HS-5 (cell line): ENCODE data around the gene LZTS2.

Experiments
- DNase-seq: peaks from one replicate; pipeline ENCODE4 v3.0.0-alpha.2; 2012; ENCODE audit warnings: low read depth

LZTS2 gene

DNA sequence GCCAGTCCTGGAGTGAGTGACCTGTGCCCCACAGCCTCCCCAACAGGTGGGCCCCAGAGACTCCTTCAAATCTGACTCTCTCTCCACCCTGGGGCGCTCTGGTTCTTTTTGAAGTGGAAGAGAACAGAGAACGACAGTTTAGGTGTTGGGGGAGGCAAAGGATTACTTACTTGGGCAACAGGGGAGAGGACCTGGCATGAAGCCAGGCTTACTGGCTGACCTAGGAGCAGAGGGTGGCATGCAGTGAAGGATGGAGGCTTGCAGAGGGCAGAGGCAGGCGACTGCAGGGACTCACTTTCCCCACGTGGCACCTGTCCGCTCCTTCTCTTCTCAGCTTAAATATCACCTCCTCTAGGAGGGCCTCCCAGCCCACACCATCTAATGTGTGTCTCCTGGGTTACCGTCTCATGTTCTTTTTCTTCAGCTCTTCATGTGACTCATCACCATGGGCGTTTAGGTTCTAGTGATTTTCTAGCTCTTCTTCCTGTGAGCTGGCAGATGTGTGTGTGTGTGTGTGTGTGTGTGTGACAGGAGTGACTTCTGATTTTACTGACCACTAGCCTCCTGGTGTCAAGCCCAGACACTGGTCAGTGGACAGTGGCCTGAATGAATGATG lies 15.5 kb downstream of the LZTS2 start:
- DNase-seq, result no peak

DNA sequence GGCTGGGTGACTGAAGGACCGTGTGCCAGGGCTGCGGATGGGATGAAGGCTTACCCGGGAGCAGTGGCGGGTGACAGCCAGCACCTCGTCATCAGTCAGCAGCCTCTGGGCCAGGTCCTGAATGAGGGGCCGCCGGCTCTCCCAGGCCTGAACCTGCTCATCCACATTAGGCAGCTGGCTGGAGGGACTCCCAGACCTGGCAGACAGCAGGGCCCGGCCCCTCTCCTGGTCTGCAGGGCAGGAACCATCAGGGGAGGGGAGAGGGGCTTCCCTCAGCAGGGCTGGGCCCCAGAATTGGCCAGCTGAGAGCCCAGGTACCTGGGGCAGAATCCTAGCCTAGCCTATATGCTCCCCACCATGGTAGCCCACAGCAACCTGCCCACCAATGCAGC lies 16.0 kb downstream of the LZTS2 start:
- no peak for DNase-seq

DNA sequence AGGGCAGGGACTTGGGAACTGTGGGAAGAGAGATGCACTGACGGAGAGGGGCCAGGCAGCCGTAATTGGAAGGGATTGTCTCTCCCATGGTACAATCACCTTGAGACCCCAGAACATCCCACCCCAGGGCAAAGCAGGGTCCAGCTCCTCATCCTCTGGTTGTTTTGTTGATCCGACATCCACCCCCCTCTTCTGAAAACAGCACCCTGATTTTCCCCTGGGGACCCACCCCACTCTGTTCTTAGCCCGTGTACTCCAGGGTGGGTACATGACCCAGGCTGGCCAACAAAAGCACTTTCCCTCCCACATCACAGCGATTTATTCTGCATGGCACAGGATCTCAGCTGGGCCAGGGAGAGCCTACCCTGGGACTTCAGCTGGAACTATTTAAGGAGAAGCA lies 17.2 kb downstream of the LZTS2 start:
- no peak for DNase-seq

DNA sequence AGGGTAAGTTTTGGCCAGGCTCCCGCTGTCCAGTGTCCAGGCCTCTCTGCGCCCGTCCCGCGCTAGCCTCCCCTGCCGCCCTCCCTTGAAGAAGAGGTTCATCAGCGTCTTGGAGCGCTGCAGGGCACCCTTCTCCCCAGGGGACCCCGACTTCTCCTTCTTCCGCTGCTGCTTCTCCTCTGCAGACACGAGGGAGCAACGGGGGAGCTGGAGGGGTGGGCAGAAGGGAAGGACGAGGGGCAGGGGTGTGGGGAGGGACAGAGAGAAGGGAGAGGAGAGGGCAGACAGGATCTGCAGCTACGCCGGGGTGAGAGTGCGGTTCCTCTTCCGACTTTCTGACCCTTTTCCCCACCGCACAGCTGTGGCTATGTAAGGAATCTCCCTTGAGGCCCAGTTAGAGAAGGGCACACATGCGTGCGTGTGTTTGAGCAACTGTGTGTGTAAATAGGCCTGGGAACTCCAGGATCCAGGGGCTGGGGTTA lies 18.6 kb downstream of the LZTS2 start:
- no peak for DNase-seq

DNA sequence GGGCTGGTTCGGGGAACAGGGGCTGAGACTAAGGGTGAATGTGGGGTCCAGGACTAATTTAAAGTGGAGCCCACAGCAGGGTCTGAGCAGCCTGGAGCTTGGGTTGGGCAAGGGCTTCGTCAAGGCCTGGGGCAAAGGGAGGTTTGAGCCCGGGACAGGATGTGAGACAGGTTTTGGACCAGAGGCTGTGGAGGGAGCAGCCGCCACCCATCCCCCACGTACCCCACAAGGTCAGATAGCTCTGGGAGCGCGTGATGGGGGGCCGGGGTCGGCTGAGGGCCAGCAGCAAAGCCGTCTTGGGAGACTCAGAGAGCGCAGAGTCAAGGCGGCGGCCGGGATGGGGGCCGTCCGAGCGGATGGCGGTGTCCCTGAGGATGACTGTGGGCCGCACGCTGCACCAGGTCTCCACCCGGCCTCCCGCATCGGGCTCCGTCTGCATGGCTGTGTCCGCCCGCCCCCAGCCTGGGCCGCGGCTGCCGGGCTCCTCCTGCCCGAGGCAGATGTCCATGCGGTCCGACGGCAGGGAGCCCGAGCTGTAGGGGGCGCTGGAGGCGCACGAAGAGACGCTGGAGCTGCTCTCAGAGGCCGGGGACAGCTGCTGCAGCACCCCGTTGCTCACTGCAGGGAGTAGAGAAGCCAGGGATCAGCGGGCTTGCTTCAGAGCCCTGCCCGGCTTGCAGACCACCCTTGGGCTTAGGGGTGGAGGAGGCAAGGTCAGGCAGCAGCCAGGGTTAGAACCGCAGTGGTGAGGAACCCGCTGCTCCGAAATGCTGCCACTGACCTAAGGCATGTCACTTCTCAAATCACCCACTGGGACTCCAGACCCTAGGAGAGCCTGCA lies 19.2 kb downstream of the LZTS2 start:
- DNase-seq, result no peak

- no peak for DNase-seq
Measured at GRCh38 chr10:101019440-101019703, 19.8 kb downstream of the LZTS2 start.

- no peak for DNase-seq
Measured at GRCh38 chr10:101020427-101021075, 20.9 kb downstream of the LZTS2 start.

GRCh38 chr10:101021239-101021638 lies 21.6 kb downstream of the LZTS2 start:
- no peak for DNase-seq

- no peak for DNase-seq
Measured at GRCh38 chr10:101021692-101022251, 22.2 kb downstream of the LZTS2 start.

DNA sequence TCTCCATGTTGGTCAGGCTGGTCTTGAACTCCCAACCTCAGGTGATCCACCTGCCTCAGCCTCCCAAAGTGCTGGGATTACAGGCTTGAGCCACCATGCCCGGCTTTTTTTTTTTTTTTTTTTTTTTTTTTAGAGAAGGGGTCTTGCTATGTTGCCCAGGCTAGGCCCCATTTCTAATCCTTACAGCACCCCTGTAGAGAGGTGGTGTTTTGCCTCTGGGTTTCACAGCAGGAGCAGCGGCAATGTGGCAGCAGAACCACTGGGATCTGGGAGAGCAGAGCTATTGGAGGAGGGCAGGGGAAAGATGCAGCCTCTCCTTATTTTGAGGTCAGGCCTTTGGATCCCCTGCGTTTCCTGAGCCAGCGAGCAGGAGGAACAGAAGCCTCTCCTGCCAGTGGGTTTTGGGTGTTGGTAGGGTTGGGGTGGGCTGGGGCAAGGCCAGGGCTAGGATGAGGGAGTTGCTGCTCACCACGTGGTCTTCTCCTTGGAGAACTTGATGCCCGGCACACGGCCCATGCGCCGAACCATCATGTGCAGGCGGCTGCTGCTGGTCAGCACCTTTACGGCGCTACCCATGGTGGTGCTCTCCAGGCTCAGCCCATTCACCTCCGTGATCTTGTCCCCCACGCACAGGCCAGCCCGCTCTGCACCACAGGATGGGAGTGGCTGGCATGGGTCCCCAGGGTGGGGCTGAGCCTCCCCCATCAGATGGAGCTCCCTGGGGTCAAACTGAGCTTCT lies 23.5 kb downstream of the LZTS2 start:
- no peak for DNase-seq

DNA sequence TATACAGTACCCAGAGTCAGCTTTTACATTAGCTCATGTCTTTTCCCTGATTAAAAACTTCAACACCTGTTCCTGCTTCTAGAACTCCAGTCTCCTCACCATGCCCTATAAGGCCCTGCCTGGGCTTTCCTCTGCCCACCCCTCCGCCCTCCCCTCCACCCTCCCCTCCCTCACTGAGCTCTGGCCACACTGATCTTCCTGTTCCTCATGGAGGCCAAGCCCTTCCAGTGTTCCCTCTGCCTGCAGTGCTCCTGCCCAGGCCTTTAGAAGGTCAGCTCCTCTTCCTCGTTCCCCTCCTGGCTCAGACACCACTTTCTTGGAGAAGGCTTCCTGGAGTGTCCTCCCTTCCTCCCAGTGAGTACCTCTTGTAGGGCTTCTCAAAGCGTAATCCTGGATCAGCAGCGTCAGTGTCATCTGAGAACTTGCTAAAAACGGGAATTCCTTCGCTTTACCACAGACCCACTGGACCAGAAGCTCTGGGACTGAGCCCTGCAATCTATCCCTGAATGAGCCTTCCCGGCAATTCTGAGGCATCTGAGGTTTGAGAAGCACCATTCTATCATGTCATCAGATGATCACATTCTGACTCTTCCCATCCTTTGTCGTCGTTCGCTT lies 27.6 kb downstream of the LZTS2 start:
- DNase-seq, result no peak

- no peak for DNase-seq
Measured at GRCh38 chr10:101028446-101029337, 29.1 kb downstream of the LZTS2 start.

- no peak for DNase-seq
Measured at GRCh38 chr10:101029520-101030295, 30.1 kb downstream of the LZTS2 start.

GRCh38 chr10:101030496-101031127 lies 31.0 kb downstream of the LZTS2 start:
- DNase-seq, result no peak

GRCh38 chr10:101031128-101031795 lies 31.7 kb downstream of the LZTS2 start, which contains the start of the genes PDZD7 and SFXN3:
TSS of gene PDZD7 (minus strand) at chr10:101031129. CDS start at chr10:101030219, 910 bp downstream.
TSS of gene SFXN3 (plus strand) at chr10:101031234. CDS start at chr10:101034695, 3,461 bp downstream.
- peak; percentile 58 for DNase-seq

DNA sequence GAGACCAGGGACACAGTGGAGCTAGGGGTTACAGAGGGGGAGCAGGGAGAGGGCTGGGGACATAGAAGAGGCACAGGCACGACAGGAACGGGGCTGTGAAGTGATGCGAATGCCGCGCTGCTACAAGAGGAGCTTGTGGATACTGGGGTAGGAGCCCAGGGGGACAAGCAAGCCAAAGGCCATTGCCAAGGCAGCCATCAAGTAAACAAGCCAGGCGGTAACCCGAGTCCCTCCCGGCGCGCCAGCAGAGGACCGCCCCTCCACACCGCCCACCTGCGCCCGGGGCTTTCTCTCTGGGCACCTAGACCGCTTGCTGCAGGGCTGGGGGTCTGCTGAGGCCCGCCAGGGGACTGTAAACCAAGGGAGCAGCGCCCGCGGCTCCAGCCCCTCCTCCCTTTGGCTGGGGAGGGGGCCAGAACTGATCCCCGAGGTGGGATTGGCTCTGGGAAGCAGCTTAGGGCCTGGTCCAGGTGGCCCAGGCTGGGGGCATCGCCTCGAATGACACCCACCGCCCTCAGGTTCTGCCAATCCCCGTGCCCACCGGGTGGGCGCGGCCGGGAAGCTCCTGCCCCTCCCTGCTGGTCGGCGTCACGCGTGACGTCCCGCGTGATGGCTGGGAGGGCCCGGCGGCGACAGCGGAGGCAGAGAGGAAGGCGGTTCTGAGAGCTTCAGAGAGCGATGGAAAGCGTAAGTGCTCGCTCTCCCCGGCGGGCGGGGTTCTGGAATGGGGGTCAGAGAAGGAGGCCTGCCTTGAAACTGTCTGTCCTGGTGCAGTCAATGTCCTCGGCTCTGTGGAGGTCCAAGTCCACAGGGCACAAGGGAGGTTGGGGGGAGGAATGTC lies 32.4 kb downstream of the LZTS2 start:
- no peak for DNase-seq

DNA sequence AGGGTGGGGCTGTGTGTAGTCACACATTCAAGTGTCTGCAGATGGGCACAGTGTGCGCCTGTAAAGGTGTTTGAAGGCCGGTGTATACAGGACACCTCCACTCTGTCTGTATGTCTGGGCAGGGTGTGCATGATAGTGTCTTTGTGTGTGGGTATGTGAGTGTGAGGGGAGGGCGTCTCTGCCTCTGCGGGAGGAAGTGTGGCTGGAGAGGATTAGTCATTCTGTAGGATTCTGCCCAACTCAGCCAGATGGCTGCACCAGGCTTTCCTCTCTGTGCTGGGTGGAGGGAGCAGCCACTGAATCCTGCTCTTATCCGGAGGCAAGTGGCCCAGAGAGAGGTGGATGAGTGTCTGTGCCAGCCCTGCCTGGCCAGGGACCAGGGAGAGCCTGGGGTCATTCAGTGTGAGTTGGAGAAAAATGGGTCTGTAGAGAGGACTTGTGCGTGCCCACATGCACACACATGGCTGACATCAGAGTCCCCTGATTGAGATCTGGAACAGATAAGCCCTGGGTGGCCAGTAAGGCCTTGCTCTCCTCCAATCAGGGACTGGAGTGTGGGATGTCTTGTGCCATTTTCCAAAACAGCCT lies 33.1 kb downstream of the LZTS2 start:
- peak; percentile 81 for DNase-seq
